K562 treated with DMSO at 1 percent for 4 hours (cell line): Measurements from ENCODE around the gene RAB11FIP5. TPM values are rescaled to one million over a fixed set of nuclear protein-coding genes. Genes with fewer than 3 reads are reported as not detected.

ENCODE experiments used
- total RNA-seq: library from RNA; unstranded; fragments of 300-600 nt; gene quantifications from 2 replicates; pipeline ENCODE4 v1.2.3, GENCODE V29; 2022; ENCODE audit not compliant: insufficient read depth

Gene RAB11FIP5, protein sequence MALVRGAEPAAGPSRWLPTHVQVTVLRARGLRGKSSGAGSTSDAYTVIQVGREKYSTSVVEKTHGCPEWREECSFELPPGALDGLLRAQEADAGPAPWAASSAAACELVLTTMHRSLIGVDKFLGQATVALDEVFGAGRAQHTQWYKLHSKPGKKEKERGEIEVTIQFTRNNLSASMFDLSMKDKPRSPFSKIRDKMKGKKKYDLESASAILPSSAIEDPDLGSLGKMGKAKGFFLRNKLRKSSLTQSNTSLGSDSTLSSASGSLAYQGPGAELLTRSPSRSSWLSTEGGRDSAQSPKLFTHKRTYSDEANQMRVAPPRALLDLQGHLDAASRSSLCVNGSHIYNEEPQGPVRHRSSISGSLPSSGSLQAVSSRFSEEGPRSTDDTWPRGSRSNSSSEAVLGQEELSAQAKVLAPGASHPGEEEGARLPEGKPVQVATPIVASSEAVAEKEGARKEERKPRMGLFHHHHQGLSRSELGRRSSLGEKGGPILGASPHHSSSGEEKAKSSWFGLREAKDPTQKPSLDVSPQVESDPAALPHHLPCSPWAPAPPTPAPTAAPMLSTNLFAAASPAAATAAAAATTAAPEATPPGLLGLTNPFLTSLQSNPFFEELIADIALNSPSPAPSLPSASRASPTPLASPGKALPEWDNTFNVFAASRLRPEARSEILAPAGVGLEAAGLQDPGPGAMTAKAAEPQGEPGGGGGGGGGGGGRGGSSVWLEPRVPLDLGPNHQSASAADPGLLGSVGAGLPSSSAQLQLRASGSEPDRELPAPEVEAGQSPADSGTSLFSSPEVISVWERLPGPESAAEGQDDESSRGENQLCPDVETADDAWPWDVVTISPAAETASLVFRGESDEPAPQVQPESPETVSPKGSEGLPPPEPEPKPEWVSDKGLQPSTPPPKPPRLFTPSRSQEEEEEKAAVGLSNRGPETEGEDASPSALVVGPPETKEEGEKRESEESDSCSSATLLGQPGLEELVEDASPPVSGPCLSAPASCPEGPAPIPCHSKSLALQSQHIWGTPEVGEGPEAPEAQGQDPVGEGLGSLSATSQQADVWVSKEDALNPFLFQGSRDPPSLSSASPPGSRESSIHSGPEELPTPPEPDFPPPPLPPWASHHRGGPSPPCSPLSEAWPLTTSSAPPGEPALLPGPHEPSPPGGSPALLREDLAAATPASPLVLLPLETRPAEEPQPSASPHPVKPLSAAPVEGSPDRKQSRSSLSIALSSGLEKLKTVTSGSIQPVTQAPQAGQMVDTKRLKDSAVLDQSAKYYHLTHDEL (N-terminal part only)
- 3.0 and 4.8 TPM in 2 replicates for total RNA-seq

DNA sequence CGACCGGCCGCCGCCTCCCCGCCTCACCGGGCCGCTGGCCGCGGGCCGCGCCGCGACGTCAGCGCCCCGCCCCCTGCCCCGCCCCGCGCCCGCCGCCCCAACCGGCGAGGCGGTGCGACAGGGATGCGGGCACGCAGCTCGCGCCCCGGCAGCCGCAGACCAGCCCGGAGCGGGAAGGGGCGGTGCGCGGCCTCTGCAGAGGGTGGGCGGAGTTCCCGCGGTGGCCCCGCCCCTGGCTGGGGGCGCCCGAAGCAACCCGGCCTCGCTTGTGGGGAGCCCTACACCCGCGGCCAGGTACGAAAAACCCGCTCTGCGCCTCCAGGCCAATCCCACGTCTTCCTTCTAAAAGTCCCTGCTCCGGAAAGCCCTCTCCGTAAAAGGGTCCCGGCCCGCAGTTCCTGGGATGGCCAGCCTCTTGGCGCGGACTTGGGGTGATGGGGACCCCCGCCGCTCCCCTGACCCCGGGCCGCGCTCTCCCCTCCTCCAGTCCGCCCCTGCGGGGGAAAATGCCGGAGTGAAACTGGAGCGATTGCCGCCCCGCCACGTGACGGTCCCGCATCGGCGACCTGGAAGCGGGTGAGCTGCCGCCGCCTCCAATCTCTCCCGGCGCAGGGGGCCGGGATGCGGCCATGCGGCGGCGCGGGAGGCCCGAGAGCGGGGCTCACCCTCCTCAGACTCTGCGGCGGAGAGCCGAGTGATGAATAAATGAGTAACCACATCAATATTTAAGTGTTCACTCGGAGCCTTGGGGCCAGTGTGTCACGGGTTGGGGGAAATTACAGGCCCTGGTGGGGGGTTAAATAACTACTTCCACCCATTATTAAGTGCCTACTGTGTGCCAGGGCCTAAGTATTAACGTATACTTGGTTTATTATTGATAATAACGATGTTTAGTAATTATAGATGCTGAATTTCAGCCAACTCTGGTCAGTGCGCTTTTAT lies at the start of gene RAB11FIP5:
Gene RAB11FIP5, minus strand, starts transcription at position 36 of the 942 bp plus-strand sequence. CDS start 171 bp downstream, outside the sequence.

DNA sequence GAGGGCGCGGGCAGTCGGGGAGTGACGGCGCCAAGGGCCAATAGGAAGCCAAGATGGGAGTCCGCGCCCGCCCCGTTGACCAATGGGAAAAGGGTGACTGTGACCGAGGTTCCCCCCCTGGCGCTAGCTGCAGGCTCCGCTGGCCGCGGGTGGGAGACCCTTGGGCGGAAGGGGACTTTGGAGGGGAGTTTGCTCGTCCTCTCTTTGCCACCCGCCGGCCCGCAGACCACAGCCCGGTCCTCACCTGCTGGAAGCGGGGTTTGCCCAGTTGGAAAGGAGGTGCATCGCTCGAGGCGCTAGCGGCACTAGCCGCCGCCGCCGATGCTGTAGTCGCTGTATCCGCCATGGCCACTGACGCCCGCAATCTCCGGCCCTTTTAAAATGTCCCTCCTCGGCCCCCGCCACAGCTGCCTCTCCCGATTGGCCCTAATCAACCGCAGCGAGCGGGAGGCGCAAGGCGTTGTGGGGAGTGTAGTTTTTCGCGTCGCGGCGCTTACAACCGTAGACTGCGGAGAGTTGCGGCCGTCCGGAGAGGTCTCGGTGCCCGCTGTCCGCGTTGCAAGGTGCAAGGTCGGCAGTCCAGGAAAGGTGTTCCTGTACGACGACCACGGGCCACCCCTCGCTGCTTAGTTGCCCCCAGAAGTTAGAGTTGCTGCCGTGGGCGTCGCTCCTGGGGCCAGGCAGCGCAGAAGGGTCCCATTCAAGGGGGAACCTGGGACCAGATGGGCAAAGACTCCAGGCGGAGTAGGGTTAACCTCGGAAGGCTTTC lies 41.2 kb downstream of the RAB11FIP5 start, which contains the start of gene SFXN5:
Gene SFXN5, minus strand, starts transcription at position 353 of the 769 bp plus-strand sequence. Its CDS starts 7 bp downstream, at position 346.

Other genes with a start within 250 kb of the RAB11FIP5 start
- 43.6 and 52.1 TPM in 2 replicates for gene SPR, start 225.5 kb downstream of the RAB11FIP5 start, total RNA-seq
- gene EMX1, start 195.4 kb downstream of the RAB11FIP5 start, total RNA-seq: 0.52 TPM in 1 of 2 replicates, not detected in the other
- gene SFXN5, start 41.2 kb downstream of the RAB11FIP5 start, total RNA-seq: 17.7 and 18.6 TPM in 2 replicates
- not detected in 2 replicates for gene NOTO, start 89.6 kb upstream of the RAB11FIP5 start, total RNA-seq
- gene SMYD5, start 101.3 kb upstream of the RAB11FIP5 start, total RNA-seq: 11.0 and 14.5 TPM in 2 replicates
- gene PRADC1, start 120.3 kb upstream of the RAB11FIP5 start, total RNA-seq: 26.0 and 40.3 TPM in 2 replicates
- gene CCT7, start 121.4 kb upstream of the RAB11FIP5 start, total RNA-seq: 417 and 453 TPM in 2 replicates
- gene FBXO41, start 171.5 kb upstream of the RAB11FIP5 start, total RNA-seq: 0.88 and 1.5 TPM in 2 replicates
- gene EGR4, start 180.6 kb upstream of the RAB11FIP5 start, total RNA-seq: not detected in 2 replicates